SK-N-SH (cell line): ENCODE measurements around the gene PAX3.

ENCODE experiments used
- POLR2AphosphoS5 ChIP-seq: IDR thresholded peaks from 2 replicates; pipeline ENCODE4 v1.6.1; 2012; ENCODE audit warnings: low read depth, low read length
- RXRA ChIP-seq: IDR thresholded peaks from 2 replicates; pipeline ENCODE4 v1.4.0; 2012; ENCODE audit warnings: low read depth, mild to moderate bottlenecking, borderline replicate concordance
- TF ChIP-seq, protein P1 (sequence below): fragments of 200-600 bp; sonication (generic); IDR thresholded peaks from 2 replicates; pipeline ENCODE4 v1.6.1; 2017; ENCODE audit warnings: antibody characterized with exemption, mild to moderate bottlenecking, moderate library complexity

DNA sequence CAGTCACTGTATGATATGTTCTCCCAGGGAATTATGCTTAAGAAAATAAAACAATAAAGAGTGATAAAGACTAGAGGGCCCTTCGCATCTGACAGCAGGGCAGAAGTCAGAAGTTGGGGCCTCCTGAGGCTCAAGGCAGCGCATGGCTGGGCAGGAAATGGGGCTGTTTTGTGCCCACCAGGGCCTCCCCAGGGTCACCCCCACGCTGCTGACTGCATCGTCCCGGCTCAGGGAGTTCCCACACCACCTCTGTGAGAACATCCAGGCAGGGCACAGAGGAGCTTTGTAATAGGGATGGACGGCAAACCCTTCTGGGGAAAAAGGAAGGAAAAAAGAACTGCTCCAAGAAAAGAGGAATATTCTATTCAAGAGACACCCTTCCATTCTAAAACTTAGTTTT lies 41.2 kb downstream of the PAX3 start:
- TF ChIP-seq POLR2AphosphoS5 (no peak), RXRA (no peak)
- TF ChIP-seq, protein P1, sequence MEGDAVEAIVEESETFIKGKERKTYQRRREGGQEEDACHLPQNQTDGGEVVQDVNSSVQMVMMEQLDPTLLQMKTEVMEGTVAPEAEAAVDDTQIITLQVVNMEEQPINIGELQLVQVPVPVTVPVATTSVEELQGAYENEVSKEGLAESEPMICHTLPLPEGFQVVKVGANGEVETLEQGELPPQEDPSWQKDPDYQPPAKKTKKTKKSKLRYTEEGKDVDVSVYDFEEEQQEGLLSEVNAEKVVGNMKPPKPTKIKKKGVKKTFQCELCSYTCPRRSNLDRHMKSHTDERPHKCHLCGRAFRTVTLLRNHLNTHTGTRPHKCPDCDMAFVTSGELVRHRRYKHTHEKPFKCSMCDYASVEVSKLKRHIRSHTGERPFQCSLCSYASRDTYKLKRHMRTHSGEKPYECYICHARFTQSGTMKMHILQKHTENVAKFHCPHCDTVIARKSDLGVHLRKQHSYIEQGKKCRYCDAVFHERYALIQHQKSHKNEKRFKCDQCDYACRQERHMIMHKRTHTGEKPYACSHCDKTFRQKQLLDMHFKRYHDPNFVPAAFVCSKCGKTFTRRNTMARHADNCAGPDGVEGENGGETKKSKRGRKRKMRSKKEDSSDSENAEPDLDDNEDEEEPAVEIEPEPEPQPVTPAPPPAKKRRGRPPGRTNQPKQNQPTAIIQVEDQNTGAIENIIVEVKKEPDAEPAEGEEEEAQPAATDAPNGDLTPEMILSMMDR, result no peak
